CD1c-positive myeloid dendritic cell (primary cell): ENCODE measurements around the gene ZNF460.

Experiments
- DNase-seq: peaks from one replicate; pipeline ENCODE4 v3.0.0-alpha.2; 2016; ENCODE audit errors: extremely low spot score

Gene ZNF460

GRCh38 chr19:57342582-57342981, 62.3 kb downstream of the ZNF460 start:
- DNase-seq = no peak
